GM12801 (cell line): ENCODE results near the gene DRC7.

Experiments
- CTCF ChIP-seq: IDR thresholded peaks from one replicate; pipeline ENCODE4 v1.5.1; 2011; ENCODE audit warnings: control low read depth; ENCODE audit not compliant: insufficient read length; ENCODE audit errors: extremely low read depth

The DRC7 gene

GRCh38 chr16:57661936-57662906, 32.4 kb upstream of the DRC7 start:
- no peak for TF ChIP-seq CTCF

- TF ChIP-seq CTCF = no peak
These were observed 31.2 kb upstream of the DRC7 start for GRCh38 chr16:57663436-57663835.

GRCh38 chr16:57663917-57664661, 30.5 kb upstream of the DRC7 start:
- TF ChIP-seq CTCF = no peak

GRCh38 chr16:57664662-57665025, 30.0 kb upstream of the DRC7 start:
- no peak for TF ChIP-seq CTCF

GRCh38 chr16:57665541-57665940, 29.1 kb upstream of the DRC7 start:
- TF ChIP-seq CTCF = no peak

- no peak for TF ChIP-seq CTCF
These were observed 28.1 kb upstream of the DRC7 start for GRCh38 chr16:57666353-57667047.

- TF ChIP-seq CTCF = no peak
These were observed 27.5 kb upstream of the DRC7 start for GRCh38 chr16:57667048-57667525.
